Right renal pelvis (tissue), 4 donors: ENCODE data around the gene FRMPD4. TPM values are rescaled to one million over a fixed set of nuclear protein-coding genes. Genes with fewer than 3 reads are reported as not detected.
"Not testable (repeated sequence)": the region's sequence is repeated elsewhere in the genome, so short reads cannot be mapped to it uniquely, and the experiment has no call there.

Experiments used
- DNase-seq, 4 donors: peaks; one replicate each; pipeline ENCODE4 v3.0.0-alpha.2; 2013; ENCODE audit warnings: low read depth in 4 of 4, low spot score in 3 of 4, missing footprints in 1 of 4
- polyA plus RNA-seq, 4 donors: library from polyadenylated mRNA; unstranded; fragments of 120-200 nt; gene quantifications; one replicate each; pipeline ENCODE4 v1.2.1, GENCODE V29; 2013; ENCODE audit not compliant: insufficient read length in 4 of 4

The FRMPD4 gene
- polyA plus RNA-seq, 4 donors, result 0.10 to 0.25 (median 0.16) TPM

DNA sequence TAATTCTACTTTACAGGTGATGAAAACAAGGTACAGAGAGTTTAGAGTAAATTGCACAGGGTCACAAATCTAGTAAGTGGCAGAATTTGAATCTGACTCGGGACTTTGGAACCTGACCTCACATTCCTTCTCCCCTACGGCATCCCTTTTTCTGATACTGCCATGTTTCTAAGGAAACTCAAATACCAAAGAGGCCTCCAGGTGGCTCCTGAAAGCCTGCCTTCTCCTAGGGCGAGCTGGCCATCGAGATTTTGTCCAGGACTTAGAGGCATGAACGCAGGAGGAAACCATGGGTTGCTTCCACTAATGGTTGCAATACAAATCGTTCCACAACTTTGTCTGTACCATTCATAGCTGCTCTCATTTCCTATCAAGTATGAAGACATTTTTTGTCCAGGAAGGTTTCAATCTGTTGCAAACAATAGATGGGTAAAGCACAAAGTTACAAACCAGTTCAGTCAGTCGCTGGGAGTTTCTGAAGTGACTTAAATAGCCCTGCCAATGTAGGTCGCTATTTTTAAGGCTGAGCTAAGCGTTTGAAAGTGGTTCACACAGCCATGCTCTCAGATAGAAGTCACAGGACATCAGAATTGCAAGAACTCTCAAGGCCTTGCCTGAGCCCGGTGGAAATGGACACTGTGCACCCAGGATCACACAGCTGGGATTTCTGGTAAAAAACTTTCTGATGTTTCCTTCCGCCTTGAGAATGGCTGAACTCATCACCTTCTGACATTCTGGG is 356.3 kb downstream of the FRMPD4 start:
- no peak for DNase-seq

DNA sequence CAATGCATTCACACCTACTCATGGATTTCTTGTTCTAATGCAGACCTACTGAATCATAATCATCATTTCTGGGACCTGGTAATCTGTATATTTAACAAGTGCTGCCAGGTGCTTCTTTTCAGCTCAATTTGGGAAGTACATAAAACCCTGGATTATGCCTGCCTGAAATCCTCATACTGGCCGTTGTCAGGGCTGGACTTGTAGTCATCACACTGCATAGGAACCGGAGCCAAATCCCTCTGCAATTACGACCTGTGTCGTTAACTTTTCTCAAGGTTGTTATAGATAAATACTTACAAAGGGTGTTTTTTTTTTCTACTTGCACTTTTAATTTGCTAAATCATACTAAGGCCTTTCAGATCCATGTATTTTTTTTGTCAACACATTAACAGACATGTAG is 358.1 kb downstream of the FRMPD4 start:
- DNase-seq, result no peak

DNA sequence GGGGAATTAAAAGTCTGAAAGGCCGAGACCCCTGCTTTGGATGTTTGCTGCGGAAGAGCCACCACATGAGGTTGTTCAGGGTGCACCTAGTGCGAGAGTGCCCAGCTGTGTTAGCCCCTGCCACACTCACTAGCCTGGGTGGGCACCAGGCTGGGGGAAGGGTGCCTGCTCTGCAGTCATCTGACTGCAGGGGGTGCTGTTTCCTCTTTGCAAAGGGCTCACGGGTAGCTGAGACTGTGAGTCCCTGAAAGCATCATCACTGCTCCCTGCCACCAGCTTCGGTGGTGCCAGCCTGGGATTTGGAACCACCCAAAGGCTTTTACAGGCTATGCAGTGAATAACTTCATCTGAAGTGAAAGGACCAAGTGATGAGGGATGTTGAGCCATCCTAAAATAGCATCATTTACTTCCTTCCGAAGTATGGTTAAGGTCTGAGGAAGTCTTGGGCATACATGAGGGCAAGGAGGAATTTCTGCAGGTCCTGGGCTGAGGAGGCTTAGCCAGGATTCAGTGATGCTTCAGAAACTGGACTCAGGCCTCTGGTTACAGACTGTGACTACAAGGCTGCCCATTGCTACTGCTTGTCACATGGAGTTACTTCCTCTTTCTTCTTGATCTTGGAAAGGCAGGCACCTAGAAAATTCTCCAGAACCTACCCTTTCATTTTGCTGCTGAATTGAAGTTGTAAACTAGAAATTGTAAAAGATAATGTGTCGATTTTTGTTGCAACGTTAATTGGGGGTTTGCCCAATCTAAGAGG is 359.7 kb downstream of the FRMPD4 start:
- no peak for DNase-seq

DNA sequence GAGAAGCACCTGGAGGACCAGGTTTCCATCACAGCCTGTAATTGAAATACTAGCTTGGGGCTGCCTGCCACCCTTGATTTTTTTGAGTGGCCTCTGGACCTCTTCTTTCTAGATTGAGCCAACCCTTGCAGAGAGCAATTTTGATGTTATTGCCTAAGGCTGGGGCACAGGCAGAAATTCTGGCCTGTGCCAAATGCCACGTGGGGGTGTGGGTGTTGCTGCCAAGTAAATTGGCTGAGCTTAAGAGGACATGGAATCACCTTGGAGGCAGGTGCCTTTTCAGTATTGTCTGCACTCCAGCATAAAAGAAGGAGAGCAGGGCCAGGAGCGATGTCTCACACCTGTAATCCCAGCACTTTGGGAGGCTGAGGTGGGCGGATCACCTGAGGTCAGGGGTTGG is 366.9 kb downstream of the FRMPD4 start:
- no peak for DNase-seq

DNA sequence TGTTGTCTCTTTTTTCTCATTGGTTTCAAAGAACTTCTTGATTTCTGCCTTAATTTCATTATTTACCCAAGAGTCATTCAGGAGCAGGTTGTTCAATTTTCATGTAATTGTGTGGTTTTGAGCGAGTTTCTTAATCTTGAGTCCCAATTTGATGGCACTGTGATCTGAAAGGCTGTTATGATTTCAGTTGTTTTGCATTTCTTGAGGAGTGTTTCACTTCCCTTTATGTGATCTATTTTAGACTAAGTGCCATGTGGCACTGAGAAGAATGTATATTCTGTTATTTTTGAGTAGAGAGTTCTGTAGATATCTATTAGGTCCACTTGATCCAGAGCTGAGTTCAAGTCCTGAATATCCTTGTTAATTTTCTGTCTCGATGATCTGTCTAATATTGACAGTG is 377.1 kb downstream of the FRMPD4 start:
- DNase-seq, result not testable (repeated sequence)

DNA sequence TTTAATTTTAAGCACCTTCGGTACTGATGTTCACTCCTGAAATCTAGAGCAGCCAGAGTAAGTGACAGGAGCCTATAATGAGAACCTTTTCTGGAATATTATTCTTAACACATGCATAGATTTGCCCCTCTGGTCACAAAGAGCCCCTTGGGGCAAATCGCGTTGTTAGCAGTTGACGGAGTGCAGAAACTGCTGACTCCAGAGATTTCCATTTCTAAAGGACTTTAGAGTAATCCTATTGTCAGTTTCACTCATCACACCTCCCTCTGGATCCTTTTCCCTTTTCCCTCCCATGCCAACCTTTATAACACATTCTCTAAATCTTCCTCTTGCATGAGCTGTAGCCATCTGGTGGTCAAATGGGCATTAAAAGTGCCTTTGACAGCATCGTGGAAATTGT is 388.0 kb downstream of the FRMPD4 start:
- no peak for DNase-seq

DNA sequence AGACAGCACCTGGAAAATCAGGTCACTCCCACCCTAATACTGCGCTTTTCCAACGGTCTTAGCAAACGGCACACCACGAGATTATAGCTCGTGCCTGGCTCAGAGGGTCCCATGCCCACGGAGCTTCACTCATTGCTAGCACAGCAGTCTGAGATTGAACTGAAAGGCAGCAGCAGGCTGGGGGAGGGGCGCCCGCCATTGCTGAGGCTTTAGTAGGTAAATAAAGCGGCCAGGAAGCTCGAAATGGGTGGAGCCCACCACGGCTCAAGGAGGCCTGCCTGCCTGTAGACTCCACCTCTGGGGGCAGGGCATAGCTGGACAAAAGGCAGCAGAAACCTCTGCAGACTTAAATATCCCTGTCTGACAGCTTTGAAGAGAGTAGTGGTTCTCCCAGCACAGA is 399.8 kb downstream of the FRMPD4 start:
- DNase-seq, result not testable (repeated sequence)

DNA sequence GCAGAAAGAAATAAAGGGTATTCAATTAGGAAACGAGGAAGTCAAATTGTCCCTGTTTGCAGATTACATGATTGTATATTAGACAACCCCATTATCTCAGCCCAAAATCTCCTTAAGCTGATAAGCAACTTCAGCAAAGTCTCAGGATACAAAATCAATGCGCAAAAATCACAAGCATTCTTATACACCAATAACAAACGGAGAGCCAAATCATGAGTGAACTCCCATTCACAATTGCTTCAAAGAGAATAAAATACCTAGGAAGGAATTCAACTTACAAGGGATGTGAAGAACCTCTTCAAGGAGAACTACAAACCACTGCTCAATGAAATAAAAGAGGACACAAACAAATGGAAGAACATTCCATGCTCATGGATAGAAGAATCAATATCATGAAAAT is 404.0 kb downstream of the FRMPD4 start:
- not testable (repeated sequence) for DNase-seq

DNA sequence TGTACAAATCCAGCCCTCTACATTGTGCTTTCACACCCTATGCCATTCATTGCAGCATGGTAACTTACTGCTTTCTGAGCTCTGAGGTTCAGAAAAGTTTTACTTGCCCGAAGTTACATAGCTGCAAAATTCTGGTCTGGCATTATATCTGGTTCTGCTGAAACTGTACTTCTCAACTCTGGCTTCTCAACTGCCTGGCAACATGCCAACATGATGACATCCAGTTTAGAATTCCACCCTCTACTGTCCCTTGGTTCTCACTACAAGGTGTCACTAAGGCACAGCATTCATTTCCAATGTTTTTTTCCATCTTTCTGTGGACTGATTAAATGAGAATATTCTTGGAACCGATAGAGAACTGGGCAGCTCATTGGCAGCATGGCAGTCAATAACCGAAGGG is 410.1 kb downstream of the FRMPD4 start:
- no peak for DNase-seq

DNA sequence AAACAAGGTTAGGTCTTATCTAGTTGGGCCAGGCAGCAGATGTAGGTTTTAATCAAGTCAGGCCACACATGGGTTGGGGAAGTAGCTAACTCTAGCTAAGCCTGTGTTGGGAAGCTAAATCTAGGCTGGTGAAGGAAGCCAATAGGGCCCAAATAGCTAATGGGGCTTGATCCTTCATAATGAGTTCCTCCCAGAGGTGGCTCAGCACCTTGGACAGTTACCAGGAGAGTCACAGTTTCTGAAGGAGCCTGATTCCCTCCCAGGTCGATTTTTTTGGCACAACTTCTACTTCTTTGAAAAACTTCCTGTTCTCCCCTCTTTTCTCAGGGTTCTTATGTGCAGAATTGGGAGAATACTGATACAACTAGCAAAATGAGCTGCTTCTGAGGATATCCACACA is 410.5 kb downstream of the FRMPD4 start:
- DNase-seq, result peak in 2 of 4 donors; percentile 2 to 32

DNA sequence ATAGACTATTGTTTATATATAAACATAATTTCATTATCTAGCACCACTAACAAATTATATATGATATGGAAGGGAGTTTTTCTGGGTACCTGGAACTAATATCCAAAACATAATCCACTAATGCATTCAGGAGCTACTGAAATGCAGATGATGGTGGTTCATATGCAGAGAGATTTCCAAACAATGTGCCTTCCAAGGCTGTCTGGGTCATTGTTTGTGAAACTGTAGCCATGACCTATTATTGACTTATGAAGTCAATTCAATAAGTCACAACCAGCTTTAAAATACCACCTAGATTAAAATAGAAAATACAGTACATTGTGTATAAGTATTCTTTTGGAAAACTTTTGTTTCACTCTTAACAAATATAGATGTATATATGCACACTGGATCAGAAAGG is 415.9 kb downstream of the FRMPD4 start:
- DNase-seq, result no peak

DNA sequence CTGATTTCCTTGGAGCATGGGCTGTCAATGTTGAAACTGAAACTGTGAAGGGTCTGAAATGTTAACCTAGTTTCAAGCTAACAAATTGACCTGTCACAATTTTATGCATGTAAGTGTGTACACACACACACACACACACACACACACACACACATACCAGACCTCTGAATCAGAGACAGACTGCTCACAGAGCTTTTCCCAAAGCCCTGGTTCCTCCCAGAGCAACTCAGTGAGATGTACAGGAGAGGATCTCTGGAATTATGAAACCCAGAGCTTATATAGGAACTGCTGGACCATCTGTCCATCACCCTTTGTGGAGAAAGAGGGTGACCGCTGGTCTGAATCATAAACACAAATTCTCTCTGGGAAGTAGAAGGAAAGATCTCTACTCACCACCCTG is 424.8 kb downstream of the FRMPD4 start:
- no peak for DNase-seq

DNA sequence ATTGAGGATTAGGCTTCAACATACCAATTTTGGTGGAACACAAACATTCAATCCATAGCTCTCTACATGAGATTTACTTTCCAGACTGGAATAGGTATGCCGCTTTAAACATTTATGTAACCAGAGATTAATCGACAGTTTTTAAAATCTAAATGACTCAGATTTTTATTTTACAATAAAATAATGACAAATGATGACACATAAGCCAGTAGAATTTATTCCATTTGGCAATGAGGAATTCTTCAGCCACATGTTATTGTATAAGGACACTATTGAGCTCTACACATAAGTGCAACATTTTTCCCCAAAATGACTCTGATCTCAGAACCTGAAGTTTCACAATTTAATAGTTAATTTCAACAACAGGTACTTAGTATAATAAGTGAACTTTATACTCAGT is 425.9 kb downstream of the FRMPD4 start:
- DNase-seq, result no peak

DNA sequence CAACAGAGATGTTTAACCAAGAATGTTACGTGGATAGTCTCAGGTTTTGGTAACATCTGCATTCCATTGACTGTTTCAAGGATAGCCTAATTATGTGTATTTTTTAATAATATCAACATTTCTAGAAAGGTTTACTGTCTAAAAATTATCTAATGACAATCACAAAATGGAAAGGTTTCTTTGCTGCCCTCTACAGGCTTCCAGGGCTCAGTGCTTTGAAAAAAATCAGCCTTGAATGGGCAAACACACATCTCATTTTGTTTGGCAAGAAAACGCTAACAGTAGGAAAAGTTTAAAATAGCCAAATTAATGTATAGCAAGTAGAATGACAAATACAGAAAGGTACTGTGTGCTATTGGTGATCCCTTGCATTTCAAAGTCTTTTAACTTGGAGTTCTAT is 429.6 kb downstream of the FRMPD4 start:
- DNase-seq, result no peak

DNA sequence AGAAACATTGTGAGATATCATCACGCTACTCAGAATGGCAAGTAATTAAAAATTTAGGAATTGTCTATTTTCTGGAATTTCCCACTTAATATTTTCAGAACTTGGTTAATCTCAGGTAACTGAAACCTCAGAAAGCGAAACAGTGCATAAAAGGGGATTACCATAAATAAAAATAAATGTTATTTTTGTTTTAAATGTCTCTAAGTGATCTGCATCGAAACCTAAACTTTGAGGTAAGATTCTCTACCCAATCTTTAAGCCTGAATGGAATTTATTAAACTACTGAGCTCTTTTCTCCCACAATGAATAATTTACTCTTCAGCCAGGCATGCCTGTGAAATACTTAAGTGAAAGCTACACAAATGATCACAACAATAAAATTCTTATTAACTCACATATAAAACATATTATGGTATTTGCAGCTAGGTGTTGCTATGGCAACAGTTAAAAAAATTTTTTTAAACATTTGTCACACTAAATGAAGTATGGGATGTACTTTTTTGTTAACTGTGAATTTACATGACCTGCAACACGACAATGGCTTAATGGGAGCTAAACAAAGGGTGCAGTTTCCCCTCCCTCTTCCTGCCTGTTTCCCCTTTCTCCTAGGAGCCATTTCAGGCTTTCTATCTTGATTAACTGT is 432.7 kb downstream of the FRMPD4 start:
- no peak for DNase-seq

DNA sequence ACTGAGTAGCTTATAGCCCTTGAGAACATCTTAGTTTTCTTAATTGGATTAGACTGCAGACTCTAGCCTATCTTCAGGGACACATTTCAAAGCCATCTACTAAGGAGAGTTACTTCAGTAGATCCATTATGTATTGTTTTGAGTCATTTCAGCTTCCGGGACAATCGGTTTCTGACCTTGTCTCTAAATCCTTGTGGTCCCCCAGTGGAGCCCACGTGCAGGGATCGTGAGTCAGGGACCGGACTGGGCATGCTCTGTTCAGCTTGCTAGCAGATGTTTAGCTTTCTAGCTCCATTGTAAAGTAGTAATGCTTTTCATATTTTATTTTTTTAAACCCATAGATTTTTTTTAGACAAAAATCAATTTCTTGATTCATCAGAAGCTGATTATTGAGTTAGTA is 441.0 kb downstream of the FRMPD4 start:
- no peak for DNase-seq

DNA sequence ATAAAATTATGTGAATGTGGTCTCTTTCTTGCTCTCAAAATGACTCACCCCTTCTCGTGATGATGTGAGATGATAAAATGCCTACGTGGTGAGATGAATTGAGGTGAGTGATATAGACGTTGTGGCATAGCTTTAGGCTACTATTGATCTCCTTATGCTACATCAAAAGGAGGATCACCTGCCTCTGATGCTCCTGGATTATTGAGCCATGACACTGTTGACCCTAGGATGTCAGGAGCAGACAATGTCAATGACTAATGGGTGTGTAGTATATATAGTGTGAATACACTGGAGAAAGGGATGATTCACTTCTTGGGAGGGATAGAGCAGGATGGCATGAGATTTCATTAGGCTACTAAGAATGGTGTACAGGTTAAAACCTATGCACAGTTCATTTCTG is 442.3 kb downstream of the FRMPD4 start:
- no peak for DNase-seq

DNA sequence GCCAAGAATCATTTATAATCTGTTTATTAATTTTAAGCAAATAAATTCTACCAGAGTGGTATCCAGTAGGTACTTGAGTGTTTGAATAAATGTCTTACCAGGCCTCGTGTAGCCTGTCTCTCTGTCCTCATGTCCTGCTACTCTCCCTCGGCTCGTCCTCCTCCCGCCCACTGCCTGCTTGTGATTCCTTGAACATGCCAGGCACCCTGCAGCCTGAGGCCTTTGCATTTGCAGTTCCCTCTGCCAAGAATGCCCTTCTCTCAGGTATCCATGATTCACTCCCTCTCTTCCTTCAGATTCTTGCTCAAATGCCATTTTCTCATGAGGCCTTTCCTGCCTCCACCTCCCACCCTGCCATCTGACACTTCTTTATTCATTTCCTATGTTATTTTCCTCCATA is 443.3 kb downstream of the FRMPD4 start:
- DNase-seq, result no peak

DNA sequence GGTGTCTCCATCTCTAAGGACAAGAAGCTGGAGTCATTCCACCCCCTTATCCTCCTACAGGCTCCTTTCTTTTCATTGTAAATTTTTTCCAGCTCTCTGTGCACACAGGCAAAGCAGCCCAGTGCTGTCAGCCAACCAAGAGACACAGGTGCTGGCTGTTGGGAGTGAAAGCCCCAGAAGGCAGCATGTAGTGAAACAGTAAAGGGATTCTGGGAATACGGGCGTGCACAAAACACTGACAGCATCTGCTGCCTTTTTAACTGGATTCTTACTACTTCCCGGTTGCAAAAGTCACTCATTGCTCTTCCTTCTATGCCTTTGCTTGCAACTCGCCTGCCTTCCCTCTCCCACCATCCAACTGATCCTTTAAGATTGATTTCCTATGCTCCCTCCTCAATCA is 444.4 kb downstream of the FRMPD4 start:
- no peak for DNase-seq

DNA sequence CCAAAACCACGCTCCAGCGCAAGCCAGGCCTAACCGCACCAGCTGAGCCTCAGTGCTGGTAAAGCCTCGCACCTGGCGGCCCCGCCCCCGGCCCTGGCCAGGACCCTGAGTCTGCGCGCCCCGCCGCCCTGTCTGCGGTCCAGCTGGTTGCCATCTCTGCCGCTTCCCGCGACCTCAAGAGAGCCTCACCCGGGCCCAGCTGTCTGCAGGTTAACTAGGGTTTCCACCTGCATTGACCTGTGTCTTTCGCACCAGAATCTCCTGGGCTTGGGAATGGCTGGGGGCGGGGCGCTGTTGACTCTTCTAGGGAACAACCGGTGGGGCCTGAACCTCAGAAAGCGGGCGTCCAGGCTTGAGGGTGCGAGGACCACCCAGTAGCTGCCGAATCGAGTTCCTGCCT is 445.3 kb downstream of the FRMPD4 start:
- no peak for DNase-seq

DNA sequence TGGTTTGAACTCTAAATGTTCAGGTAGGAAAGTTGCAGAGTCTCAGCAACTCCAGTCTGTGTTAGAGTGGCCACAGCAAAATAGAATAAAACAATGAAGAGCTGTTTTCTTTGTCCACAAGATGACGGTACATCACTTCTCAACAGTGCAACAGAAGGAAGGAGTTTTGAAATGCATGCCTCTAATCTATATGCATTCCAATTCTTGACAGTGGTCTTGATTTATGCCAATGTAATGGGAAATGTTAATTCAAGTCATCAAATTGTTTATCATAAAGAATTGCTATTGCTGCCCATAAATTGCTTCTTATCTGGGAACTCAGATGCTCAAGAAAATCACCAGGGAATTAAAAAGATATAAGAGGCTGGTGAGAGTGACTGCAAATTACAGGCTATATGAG is 457.4 kb downstream of the FRMPD4 start:
- DNase-seq, result no peak

DNA sequence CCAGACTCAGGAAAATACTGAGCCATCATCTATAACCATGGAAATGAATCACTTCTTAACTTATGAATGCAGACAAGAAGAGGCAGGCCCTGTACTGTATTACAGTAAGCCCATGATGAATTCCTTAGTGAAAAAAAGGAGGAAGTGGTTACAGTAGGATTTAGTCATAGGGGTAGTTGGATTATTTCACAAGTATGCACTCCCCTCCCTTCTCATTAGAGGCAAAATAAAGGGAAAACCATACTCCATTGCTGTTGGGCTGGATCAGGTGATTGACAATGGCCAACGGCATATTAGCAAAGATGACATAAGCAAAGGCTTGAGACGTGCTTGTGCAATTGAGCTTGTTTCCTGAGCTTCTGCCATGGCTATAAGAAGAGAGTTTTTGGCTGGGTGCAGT is 471.8 kb downstream of the FRMPD4 start:
- DNase-seq, result no peak
